Kidney epithelial cell (primary cell): ENCODE data around the gene UVRAG. TPM values are rescaled to one million over a fixed set of nuclear protein-coding genes. Genes with fewer than 3 reads are reported as not detected.
A peak's percentile ranks its signal among the peaks of the same experiment; 100 is the strongest.

Experiments
- DNase-seq: peaks from one replicate; pipeline ENCODE4 v3.0.0-alpha.2; 2010; ENCODE audit warnings: low read depth
- H3K27me3 ChIP-seq: 2 replicates; pipeline ENCODE4 v1.6.0; 2011; ENCODE audit warnings: low read length; ENCODE audit not compliant: control insufficient read depth, insufficient read depth
- H3K36me3 ChIP-seq: 2 replicates; pipeline ENCODE4 v1.5.1; 2011; ENCODE audit warnings: low read length; ENCODE audit not compliant: control insufficient read depth, insufficient read depth
- H3K4me3 ChIP-seq: 2 replicates; pipeline ENCODE4 v1.5.1; 2011; ENCODE audit warnings: low read depth, mild to moderate bottlenecking, control low read depth, low read length
- CTCF ChIP-seq: IDR thresholded peaks from 2 replicates; pipeline ENCODE4 v1.5.1; 2011; ENCODE audit warnings: mild to moderate bottlenecking, moderate library complexity, low read length, control low read depth, inconsistent platforms; ENCODE audit not compliant: insufficient read depth, poor library complexity, severe bottlenecking
- total RNA-seq: library from RNA; depleted of rRNA; stranded (reverse); fragments of >200 nt; gene quantifications from 2 replicates; pipeline ENCODE4 v1.2.3, GENCODE V29; 2015

UVRAG gene
- total RNA-seq, 1 donor from 2014 or later: 16.2 TPM

- Histone ChIP-seq H3K36me3 (no peaks in the 10 kb centered on the region), H3K4me3 (no peak overlapping the region), H3K27me3 (no peaks in the 10 kb centered on the region)
- no peak for TF ChIP-seq CTCF
- DNase-seq: no peak
These were observed 29.8 kb upstream of the UVRAG start for GRCh38 chr11:75785187-75785586.

- Histone ChIP-seq H3K27me3 (no peaks in the 10 kb centered on the region), H3K36me3 (no peaks in the 10 kb centered on the region), H3K4me3 (no peak overlapping the region)
- DNase-seq: peak; percentile 29
- TF ChIP-seq CTCF: no peak
These were observed 28.8 kb upstream of the UVRAG start for GRCh38 chr11:75786101-75786736.

GRCh38 chr11:75789521-75789920, 25.5 kb upstream of the UVRAG start:
- DNase-seq: no peak
- Histone ChIP-seq H3K27me3 (no peaks in the 10 kb centered on the region), H3K36me3 (no peaks in the 10 kb centered on the region), H3K4me3 (no peak overlapping the region)
- no peak for TF ChIP-seq CTCF

GRCh38 chr11:75790986-75791385, 24.0 kb upstream of the UVRAG start:
- Histone ChIP-seq H3K36me3 (no peaks in the 10 kb centered on the region), H3K27me3 (no peaks in the 10 kb centered on the region), H3K4me3 (no peak overlapping the region)
- TF ChIP-seq CTCF: no peak
- no peak for DNase-seq

GRCh38 chr11:75792127-75792731, 22.8 kb upstream of the UVRAG start:
- Histone ChIP-seq H3K4me3 (no peak overlapping the region), H3K27me3 (no peaks in the 10 kb centered on the region), H3K36me3 (no peaks in the 10 kb centered on the region)
- no peak for TF ChIP-seq CTCF
- DNase-seq: no peak
